ENCODE measurements around the gene ATXN2L. TPM values are rescaled to one million over a fixed set of nuclear protein-coding genes. Genes with fewer than 3 reads are reported as not detected.
A peak's percentile ranks its signal among the peaks of the same experiment; 100 is the strongest.

The ATXN2L gene
- total and polyA plus RNA-seq, 2 of the 13 experiments (the other 11 are each of a cell fraction or from before 2014, with no cell fraction given) = 40.8 to 55.1 TPM

DNA sequence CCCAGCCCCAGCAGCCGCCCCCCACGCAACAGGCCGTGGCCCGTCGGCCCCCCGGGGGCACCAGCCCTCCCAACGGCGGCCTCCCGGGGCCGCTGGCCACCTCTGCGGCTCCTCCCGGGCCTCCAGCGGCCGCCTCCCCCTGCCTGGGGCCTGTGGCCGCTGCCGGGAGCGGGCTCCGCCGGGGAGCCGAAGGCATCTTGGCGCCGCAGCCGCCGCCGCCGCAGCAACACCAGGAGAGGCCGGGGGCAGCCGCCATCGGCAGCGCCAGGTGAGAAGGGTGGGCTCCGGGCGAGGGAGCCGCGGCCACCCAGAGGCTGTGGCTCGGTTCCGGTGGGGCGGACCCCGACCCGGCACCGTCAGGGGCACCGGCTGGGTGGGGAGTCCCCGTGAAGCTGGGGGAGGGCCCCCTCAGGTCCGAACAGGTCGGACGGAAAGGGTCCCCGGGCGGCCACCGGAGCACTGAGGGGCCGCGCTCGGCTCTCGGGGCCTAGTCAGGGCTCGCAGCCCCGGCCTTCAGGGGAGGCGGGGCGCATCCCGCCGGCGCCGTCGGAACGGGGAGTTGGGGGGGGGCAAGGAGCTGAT, 583 bp downstream of the ATXN2L start (continued):
- no peak for TF ChIP-seq FOXA3 (CRISPR knock-in tag; IDR thresholded peaks at IDR 0.05)
- no peak for TF ChIP-seq MZF1 (CRISPR knock-in tag; IDR thresholded peaks at IDR 0.05; ENCODE audit: borderline replicate concordance)
- TF ChIP-seq JUNB (CRISPR knock-in tag; IDR thresholded peaks at IDR 0.05; ENCODE audit: borderline replicate concordance) = no peak
- no peak for TF ChIP-seq ZNF225 (CRISPR knock-in tag; IDR thresholded peaks at IDR 0.05)
- no peak for TF ChIP-seq GMEB1 (CRISPR knock-in tag; IDR thresholded peaks at IDR 0.05; ENCODE audit: borderline replicate concordance)
- peak; percentile 82; the same call in 1 of the 2 replicates for TF ChIP-seq ZFP82 (CRISPR knock-in tag; IDR thresholded peaks at IDR 0.05; ENCODE audit: borderline replicate concordance)
- TF ChIP-seq NRL (CRISPR knock-in tag; IDR thresholded peaks at IDR 0.05; ENCODE audit: borderline replicate concordance) = peak; percentile 83; the same call in 1 of the 2 replicates
- TF ChIP-seq SATB2 (CRISPR knock-in tag; IDR thresholded peaks at IDR 0.05) = 0 out of 2 replicates have a peak, but pooled peaks have one; percentile 5
- TF ChIP-seq ZNF674 (CRISPR knock-in tag; IDR thresholded peaks at IDR 0.05; ENCODE audit: low read depth) = peak; percentile 53; the same call in 1 of the 2 replicates
- TF ChIP-seq U2AF1 (optimal IDR thresholded peaks at IDR 0.05; ENCODE audit: low read depth, low read length) = peak; percentile 94
- TF ChIP-seq ZNF850 (CRISPR knock-in tag; conservative IDR thresholded peaks at IDR 0.05) = peak; percentile 90; the same call in 1 of the 2 replicates
- no peak for TF ChIP-seq SNAPC2 (CRISPR knock-in tag; IDR thresholded peaks at IDR 0.05)
- 0 out of 2 replicates have a peak, but pooled peaks have one; percentile 42 for TF ChIP-seq FIP1L1 (IDR thresholded peaks at IDR 0.05; ENCODE audit: borderline replicate concordance, insufficient read depth, low read depth, low read length)
- peak; percentile 93 for TF ChIP-seq ZNF446 (CRISPR knock-in tag; IDR thresholded peaks at IDR 0.05)
- TF ChIP-seq MED8 (CRISPR knock-in tag; IDR thresholded peaks at IDR 0.05; ENCODE audit: insufficient replicate concordance) = no peak
- no peak for TF ChIP-seq ZNF432 (CRISPR knock-in tag; IDR thresholded peaks at IDR 0.05; ENCODE audit: borderline replicate concordance)
- TF ChIP-seq, protein P1, sequence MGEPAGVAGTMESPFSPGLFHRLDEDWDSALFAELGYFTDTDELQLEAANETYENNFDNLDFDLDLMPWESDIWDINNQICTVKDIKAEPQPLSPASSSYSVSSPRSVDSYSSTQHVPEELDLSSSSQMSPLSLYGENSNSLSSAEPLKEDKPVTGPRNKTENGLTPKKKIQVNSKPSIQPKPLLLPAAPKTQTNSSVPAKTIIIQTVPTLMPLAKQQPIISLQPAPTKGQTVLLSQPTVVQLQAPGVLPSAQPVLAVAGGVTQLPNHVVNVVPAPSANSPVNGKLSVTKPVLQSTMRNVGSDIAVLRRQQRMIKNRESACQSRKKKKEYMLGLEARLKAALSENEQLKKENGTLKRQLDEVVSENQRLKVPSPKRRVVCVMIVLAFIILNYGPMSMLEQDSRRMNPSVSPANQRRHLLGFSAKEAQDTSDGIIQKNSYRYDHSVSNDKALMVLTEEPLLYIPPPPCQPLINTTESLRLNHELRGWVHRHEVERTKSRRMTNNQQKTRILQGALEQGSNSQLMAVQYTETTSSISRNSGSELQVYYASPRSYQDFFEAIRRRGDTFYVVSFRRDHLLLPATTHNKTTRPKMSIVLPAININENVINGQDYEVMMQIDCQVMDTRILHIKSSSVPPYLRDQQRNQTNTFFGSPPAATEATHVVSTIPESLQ (CRISPR knock-in tag; conservative IDR thresholded peaks at IDR 0.05) = 0 out of 2 replicates have a peak, but pooled peaks have one; percentile 34
- TF ChIP-seq TBP (CRISPR knock-in tag; IDR thresholded peaks at IDR 0.05) = no peak
- TF ChIP-seq RFX1 (IDR thresholded peaks at IDR 0.05) = no peak
- no peak for TF ChIP-seq FOXJ3 (CRISPR knock-in tag; IDR thresholded peaks at IDR 0.05; ENCODE audit: borderline replicate concordance)
